Measurements from ENCODE around the gene B3GLCT.

DNA sequence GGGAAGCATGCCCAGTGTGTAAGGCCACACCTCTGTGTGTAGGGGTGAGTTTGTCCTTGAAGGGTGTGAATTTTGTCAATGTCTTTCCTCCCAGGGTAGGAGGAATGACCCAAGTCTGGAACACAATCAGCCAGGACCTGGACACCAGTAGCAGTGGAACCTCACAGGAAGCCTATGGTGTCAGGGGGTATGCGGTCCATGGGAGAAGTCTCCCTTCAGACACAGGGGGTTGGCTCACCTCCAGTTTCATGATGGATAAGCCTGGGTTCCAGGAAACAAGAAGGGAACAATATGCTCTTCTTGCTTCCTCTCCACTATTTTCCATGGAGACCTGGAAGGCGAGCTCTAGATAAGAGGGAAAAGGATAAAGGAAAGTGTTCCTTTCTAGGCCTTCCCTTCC lies 23.9 kb downstream of the B3GLCT start:
- TF ChIP-seq POLR2AphosphoS5 (IDR thresholded peaks at IDR 0.05): no peak
- TF ChIP-seq, protein P1, sequence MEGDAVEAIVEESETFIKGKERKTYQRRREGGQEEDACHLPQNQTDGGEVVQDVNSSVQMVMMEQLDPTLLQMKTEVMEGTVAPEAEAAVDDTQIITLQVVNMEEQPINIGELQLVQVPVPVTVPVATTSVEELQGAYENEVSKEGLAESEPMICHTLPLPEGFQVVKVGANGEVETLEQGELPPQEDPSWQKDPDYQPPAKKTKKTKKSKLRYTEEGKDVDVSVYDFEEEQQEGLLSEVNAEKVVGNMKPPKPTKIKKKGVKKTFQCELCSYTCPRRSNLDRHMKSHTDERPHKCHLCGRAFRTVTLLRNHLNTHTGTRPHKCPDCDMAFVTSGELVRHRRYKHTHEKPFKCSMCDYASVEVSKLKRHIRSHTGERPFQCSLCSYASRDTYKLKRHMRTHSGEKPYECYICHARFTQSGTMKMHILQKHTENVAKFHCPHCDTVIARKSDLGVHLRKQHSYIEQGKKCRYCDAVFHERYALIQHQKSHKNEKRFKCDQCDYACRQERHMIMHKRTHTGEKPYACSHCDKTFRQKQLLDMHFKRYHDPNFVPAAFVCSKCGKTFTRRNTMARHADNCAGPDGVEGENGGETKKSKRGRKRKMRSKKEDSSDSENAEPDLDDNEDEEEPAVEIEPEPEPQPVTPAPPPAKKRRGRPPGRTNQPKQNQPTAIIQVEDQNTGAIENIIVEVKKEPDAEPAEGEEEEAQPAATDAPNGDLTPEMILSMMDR (IDR thresholded peaks at IDR 0.05 in 8 of 11, conservative IDR thresholded peaks at IDR 0.05 in 3 of 11): no peak

Measured in spleen (tissue), 7 donors.